ENCODE measurements around the gene ARHGAP25. TPM values are rescaled to one million over a fixed set of nuclear protein-coding genes. Genes with fewer than 3 reads are reported as not detected.
A peak's percentile ranks its signal among the peaks of the same experiment; 100 is the strongest.

ARHGAP25 gene
- total and polyA plus RNA-seq, 11 donors = 2.6 to 27.9 (median 4.8) TPM

- WGBS, 4 donors = 80 to 85% (median 82%) methylated on average over 6 of the region's 6 CpGs
- H3K4me3 ChIP-seq = no peak overlapping the region
- H3K9me3 ChIP-seq = no peaks in the 10 kb centered on the region
- ATAC-seq (no peak), DNase-seq (no peak)
- peak overlapping the region in 5 of 12 donors; percentile 5 to 85 (median 80) for H3K27ac ChIP-seq
- no peaks in the 10 kb centered on the region for H3K27me3 ChIP-seq
- peaks cover 12 to 100% (median 36%) of the 10 kb centered on the region in 12 donors for H3K4me1 ChIP-seq
- intact Hi-C loops (cut with DNase I) = loop anchor here in 6 of 10 donors (5.0 to 10.0 kb wide), 3 partner anchors 58 to 65 kb away; no protein-coding TSS in a partner anchor
- TF ChIP-seq, protein P1, sequence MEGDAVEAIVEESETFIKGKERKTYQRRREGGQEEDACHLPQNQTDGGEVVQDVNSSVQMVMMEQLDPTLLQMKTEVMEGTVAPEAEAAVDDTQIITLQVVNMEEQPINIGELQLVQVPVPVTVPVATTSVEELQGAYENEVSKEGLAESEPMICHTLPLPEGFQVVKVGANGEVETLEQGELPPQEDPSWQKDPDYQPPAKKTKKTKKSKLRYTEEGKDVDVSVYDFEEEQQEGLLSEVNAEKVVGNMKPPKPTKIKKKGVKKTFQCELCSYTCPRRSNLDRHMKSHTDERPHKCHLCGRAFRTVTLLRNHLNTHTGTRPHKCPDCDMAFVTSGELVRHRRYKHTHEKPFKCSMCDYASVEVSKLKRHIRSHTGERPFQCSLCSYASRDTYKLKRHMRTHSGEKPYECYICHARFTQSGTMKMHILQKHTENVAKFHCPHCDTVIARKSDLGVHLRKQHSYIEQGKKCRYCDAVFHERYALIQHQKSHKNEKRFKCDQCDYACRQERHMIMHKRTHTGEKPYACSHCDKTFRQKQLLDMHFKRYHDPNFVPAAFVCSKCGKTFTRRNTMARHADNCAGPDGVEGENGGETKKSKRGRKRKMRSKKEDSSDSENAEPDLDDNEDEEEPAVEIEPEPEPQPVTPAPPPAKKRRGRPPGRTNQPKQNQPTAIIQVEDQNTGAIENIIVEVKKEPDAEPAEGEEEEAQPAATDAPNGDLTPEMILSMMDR (IDR thresholded peaks at IDR 0.05) = no peak
- H3K36me3 ChIP-seq = no peaks in the 10 kb centered on the region
Observed at GRCh38 chr2:68769586-68770270, 35.1 kb downstream of the ARHGAP25 start.

- no peak for TF ChIP-seq POLR2A (IDR thresholded peaks at IDR 0.05)
- TF ChIP-seq, protein P1 (IDR thresholded peaks at IDR 0.05) = no peak
- H3K4me3 ChIP-seq = no peak overlapping the region
- intact Hi-C loops (cut with DNase I) = loop anchor here in 5 of 10 donors (5.0 to 10.0 kb wide), 3 partner anchors 57 to 64 kb away; no protein-coding TSS in a partner anchor
Observed at GRCh38 chr2:68770271-68771111, 35.9 kb downstream of the ARHGAP25 start.

DNA sequence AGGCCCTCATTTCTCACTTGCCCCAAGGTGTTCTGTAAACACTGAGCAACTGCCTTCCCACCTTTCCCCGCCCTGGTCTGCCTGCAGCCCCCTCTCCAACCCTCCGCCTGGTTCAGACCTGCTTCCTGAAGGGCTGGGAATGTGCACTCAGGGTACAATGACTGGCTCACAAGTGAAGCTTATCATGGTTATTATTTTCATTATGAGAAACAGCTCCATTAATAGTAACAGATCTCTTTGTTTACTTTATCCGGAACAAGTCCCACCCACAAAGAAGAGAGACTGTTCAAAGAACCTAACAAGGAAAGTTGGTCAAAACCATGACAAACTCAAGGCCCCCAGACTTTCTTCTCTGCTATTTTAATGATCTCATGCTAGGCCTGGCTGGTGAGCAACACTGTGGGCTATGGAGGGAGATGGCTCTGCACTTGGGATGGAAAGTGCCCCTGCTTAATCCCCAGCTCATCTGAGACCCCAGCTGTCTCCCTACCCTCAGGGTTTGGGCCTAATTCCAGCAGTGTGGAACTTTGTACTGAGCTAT, 36.7 kb downstream of the ARHGAP25 start:
- H3K27ac ChIP-seq = peak overlapping the region; percentile 61 to 85 (median 72)
- TF ChIP-seq, protein P1 (IDR thresholded peaks at IDR 0.05) = no peak
- no peak for TF ChIP-seq POLR2A (IDR thresholded peaks at IDR 0.05)
- intact Hi-C loops (cut with DNase I) = loop anchor here in 5 of 10 donors (5.0 to 10.0 kb wide), 3 partner anchors 56 to 64 kb away; no protein-coding TSS in a partner anchor
- peak; percentile 50 to 69 (median 60) for ATAC-seq
- H3K4me1 ChIP-seq = peaks cover 12 to 99% (median 33%) of the 10 kb centered on the region in 12 donors
- no peaks in the 10 kb centered on the region for H3K9me3 ChIP-seq
- H3K36me3 ChIP-seq = peaks cover 0 to under 1% (median 0%) of the 10 kb centered on the region in 9 donors
- 40 to 48% (median 45%) methylated on average over 3 of the region's 3 CpGs for WGBS, 4 donors
- no peak overlapping the region for H3K4me3 ChIP-seq
- H3K27me3 ChIP-seq = no peaks in the 10 kb centered on the region
- peak in 2 of 5 donors; percentile 40 to 54 for DNase-seq

More at GRCh38 chr2:68770271-68771111, 35.9 kb downstream of the ARHGAP25 start:
- Histone ChIP-seq H3K27me3 (no peaks in the 10 kb centered on the region), H3K27ac (peak overlapping the region; percentile 55 to 85 (median 72)), H3K36me3 (no peaks in the 10 kb centered on the region), H3K4me1 (peaks cover 12 to 99% (median 36%) of the 10 kb centered on the region in 12 donors), H3K9me3 (no peaks in the 10 kb centered on the region)
- WGBS, 4 donors = 80 to 83% (median 81%) methylated on average over 6 of the region's 6 CpGs
- ATAC-seq = no peak
- no peak for DNase-seq

Data from heart left ventricle (tissue), 16 donors.